ENCODE data around the gene CNPY1.

CNPY1 gene

DNA sequence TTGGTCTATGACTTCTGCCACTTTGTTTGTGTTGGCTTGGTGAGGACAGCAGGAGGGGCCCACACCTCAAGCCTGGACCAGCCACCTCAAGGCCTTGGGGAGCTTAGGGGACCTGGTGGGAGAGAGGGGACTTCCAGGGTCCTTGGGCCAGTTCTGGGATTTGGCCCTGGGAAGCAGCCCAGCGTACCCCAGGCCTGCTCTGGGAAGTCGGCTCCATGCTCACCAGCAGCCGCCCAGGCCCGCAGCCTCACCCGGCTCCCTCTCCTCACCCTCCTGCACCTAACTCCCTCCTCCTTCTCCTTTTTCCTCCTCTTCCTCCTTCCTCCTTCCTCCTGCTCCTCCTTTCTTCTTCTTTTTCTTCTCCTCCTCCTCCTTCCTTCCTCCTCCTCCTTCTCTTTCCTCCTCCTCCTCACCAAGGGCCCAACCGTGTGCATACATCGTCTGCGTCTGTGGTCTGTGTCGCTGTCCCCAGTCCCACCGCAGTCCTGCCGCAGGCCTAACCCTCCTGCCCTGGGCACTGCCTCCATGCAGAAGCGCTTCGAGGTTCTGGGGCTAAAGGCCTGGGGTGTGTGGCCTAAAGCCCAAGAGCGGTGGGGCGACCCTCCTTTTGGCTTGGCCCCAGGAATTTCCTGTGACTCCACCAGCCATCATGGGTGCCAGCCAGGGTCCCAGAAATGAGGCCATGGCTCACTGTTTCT, 83.1 kb downstream of the CNPY1 start:
- TF ChIP-seq, protein P1, sequence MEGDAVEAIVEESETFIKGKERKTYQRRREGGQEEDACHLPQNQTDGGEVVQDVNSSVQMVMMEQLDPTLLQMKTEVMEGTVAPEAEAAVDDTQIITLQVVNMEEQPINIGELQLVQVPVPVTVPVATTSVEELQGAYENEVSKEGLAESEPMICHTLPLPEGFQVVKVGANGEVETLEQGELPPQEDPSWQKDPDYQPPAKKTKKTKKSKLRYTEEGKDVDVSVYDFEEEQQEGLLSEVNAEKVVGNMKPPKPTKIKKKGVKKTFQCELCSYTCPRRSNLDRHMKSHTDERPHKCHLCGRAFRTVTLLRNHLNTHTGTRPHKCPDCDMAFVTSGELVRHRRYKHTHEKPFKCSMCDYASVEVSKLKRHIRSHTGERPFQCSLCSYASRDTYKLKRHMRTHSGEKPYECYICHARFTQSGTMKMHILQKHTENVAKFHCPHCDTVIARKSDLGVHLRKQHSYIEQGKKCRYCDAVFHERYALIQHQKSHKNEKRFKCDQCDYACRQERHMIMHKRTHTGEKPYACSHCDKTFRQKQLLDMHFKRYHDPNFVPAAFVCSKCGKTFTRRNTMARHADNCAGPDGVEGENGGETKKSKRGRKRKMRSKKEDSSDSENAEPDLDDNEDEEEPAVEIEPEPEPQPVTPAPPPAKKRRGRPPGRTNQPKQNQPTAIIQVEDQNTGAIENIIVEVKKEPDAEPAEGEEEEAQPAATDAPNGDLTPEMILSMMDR (conservative IDR thresholded peaks at IDR 0.05; ENCODE audit: low read depth, low read length) = no peak
- no peak for DNase-seq (ENCODE audit: low read depth)
- no peak overlapping the region for H3K4me3 ChIP-seq (ENCODE audit: low read depth, low read length)

DNA sequence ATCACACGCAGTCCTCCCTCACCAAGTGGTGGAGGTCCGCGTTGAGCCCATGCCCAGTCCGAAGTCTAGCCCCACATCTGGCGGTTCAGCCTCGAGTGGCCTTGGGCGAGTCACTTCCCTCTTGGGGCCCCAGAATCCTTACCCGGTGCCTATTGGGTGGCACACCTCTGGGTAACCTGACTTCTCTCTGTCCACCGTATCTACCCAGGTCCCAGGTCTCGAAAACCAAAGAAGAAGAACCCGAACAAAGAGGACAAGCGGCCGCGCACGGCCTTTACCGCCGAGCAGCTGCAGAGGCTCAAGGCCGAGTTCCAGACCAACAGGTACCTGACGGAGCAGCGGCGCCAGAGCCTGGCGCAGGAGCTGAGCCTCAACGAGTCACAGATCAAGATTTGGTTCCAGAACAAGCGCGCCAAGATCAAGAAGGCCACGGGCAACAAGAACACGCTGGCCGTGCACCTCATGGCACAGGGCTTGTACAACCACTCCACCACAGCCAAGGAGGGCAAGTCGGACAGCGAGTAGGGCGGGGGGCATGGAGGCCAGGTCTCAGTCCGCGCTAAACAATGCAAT, 84.1 kb downstream of the CNPY1 start:
- no peak overlapping the region for H3K4me3 ChIP-seq (ENCODE audit: low read depth, low read length)
- no peak for DNase-seq (ENCODE audit: low read depth)
- TF ChIP-seq, protein P1 (conservative IDR thresholded peaks at IDR 0.05; ENCODE audit: low read depth, low read length) = no peak

DNA sequence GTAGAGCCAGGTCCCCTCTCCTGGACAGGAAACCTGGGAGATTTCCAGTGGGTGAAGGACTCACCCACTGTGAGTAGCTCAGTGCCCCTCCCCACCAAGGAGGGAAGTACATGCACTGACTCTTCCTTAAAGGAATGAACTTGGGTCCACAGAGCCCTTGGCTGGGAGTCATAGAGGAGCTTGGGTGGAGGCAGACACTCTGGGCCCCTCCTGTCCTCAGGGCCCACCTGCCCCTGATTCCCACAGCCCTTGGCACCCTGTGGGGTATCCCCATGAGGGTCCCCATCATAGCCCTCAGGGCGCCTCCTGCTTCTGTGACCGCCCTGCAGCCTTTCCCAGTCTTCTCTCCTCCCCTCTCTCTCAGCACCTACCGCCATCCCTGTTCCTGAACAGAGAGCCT, 84.7 kb downstream of the CNPY1 start:
- TF ChIP-seq, protein P1 (conservative IDR thresholded peaks at IDR 0.05; ENCODE audit: low read depth, low read length) = no peak

DNA sequence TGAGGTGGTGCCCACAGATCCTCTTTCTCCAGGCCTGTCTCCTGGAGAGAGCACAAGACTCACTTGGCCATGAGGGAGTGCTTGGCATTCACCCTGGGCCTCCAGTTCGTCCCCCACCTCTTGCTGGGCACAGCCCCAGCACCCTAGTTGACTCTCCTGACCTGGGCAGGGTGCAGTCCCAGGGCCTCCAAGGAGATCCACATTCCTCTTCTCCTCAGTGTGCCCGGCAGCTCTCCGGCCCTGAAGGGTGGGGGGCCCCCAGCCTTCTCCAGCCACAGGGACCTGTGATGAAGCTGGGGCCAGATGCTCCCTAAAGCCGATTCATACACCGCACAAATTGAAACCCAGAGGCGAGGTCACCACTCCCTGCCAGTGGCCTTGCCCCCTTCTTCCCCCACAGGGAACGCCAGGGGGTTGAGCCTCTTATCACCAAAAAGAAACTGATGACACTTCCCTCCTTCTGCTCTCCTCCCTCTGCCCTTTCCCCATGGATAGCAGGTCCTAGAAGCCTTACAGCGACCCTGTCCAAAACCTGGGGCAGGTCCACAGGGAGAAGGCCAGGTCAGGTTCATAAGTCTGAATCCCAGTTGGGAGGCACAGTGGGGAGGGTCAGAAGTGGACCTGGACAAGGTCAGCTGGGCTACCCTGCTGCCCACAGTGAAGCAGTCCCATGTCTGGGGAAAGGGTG, 85.3 kb downstream of the CNPY1 start:
- TF ChIP-seq, protein P1 (conservative IDR thresholded peaks at IDR 0.05; ENCODE audit: low read depth, low read length) = no peak
- no peak overlapping the region for H3K4me3 ChIP-seq (ENCODE audit: low read depth, low read length)
- DNase-seq (ENCODE audit: low read depth) = no peak

More for the DNA sequence above, 84.7 kb downstream of the CNPY1 start:
- DNase-seq (ENCODE audit: low read depth) = no peak
- H3K4me3 ChIP-seq (ENCODE audit: low read depth, low read length) = no peak overlapping the region

DNA sequence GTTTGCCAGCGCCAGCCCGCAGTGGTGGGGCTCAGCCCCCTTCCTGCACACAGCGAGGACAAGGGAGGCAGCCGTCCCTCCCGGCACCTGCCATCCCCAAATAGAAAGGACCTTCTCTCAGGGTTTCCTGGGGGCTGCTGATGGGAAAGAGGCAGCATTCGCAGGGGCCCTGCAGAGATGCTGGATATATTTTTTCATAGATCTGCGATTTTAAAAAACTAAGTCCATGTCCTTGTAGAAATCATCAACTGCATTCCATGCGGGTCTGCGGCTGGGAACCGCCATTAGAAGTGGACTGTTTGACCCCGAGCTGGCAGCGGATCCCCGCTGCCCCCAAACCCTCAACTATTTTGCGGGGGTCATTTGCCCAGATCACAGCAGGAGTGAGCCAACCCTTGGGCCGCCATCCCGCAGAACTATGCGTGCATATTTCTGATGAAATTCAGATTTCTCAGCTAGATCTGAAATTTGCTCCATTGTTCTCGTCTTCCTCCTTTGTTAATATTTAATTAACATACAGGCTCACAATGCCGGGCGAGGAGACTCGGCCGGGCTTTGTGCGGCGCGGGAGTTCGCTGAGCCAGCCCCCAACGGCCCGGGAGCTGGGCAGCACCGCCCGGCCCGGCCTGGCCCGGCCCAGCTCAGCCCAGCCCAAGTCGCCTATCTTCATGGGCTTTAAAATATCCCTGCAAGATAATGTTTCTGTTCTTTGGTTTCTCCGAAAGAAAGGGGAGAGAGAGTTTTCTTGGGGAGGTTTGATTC, 86.5 kb downstream of the CNPY1 start:
- no peak overlapping the region for H3K4me3 ChIP-seq (ENCODE audit: low read depth, low read length)
- DNase-seq (ENCODE audit: low read depth) = no peak
- TF ChIP-seq, protein P1 (conservative IDR thresholded peaks at IDR 0.05; ENCODE audit: low read depth, low read length) = no peak

DNA sequence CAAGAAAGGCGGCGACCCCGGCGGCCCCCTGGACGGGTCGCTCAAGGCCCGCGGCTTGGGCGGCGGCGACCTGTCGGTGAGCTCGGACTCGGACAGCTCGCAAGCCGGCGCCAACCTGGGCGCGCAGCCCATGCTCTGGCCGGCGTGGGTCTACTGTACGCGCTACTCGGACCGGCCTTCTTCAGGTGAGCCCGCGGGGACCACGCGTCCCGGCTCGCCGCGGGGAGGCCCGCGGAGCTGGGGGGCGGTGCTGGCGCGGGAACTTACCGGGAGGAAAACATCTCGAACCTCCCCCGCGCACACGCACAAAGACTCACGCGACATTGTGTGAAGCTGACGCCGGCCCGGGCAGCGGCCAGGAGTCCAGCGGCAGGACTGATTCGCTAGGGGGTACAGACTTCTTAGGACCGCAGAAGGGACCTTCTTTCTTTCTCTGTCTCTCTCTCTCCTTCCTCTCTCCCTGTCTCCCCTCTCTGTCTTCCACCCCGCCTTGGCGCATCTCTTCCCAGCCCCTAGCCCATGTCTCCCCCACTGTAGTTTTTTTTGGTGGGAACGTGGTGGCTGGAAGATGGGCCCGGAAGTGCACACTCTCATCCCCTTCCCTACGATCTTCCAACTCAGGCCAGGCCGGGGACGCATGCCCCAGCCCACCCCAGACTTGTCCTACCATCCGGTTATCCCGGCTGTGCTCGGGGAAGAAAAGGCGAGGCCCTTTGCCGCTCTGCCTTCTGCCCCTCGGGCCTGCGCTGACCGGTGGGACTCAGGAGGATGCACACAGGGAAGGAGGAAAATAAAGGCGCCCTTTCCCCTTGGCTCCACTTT, 87.3 kb downstream of the CNPY1 start:
- TF ChIP-seq, protein P1 (conservative IDR thresholded peaks at IDR 0.05; ENCODE audit: low read depth, low read length) = no peak
- no peak overlapping the region for H3K4me3 ChIP-seq (ENCODE audit: low read depth, low read length)

More for the DNA sequence above, 87.3 kb downstream of the CNPY1 start:
- DNase-seq (ENCODE audit: low read depth) = no peak
